ENCODE results near the gene SNAPC2.

DNA sequence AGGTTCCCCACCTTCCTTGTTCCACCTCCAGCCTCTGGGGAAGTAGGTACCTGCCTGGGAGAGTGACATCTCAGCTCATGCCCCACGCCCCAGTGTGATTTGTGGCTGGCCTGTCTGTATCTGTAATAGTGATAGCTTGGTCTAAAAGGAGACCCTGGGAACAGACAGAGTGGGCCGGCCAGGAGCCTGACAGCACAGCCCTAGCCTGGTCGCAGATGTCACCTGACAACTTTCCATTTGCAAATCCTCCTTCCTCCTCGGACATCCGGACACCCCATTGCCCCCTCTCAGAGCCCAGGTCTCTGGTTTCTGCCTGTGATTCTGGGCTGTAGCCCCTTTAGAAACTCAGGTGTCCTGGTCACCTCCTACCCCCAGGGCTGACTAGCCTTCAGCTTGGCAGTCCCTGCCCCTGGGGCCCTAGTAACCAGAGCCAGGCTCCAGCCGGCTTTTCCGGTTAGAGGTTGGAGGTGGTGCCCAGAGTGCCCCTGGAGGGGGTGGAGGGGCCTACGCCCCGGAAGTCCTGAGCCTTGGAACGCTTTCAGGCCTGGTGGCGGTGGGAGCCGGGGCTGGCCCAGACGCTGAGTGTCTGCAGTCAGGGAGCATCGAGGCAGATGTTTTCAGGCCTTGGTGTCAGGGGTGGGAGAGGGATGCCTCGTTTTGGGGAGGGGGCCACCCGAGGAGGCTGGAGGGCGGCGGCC lies 25.4 kb upstream of the SNAPC2 start:
- TF ChIP-seq EZH2 (IDR thresholded peaks at IDR 0.05; ENCODE audit: insufficient read depth, poor library complexity, severe bottlenecking) = no peak
- TF ChIP-seq EZH2phosphoT487 (IDR thresholded peaks at IDR 0.05; ENCODE audit: insufficient read depth, low read depth) = no peak
